Keratinocyte (primary cell): ENCODE measurements around the gene KCNN3. TPM values are rescaled to one million over a fixed set of nuclear protein-coding genes. Genes with fewer than 3 reads are reported as not detected.

ENCODE experiments used
- DNase-seq: peaks from one replicate; pipeline ENCODE4 v3.0.0-alpha.2; 2011; ENCODE audit warnings: low read depth, missing footprints, low spot score
- FAIRE-seq: peaks from 2 replicates; lab custom pipeline; 2011; peaks lifted over from hg19 to GRCh38; lab: Jason Lieb, UNC
- H2AFZ ChIP-seq: 2 replicates; pipeline ENCODE4 v1.6.0; 2012; ENCODE audit warnings: low read length, control low read depth, inconsistent platforms; ENCODE audit not compliant: control insufficient read depth
- H3K27ac ChIP-seq: 2 replicates; pipeline ENCODE4 v1.5.1; 2011; ENCODE audit warnings: low read length; ENCODE audit not compliant: control insufficient read depth, insufficient read depth
- H3K27me3 ChIP-seq: 3 replicates; pipeline ENCODE4 v1.6.0; 2011; ENCODE audit warnings: low read length; ENCODE audit not compliant: control insufficient read depth, insufficient read depth; ENCODE audit errors: extremely low read depth
- H3K36me3 ChIP-seq, 2 experiments: 2 replicates in 1 of 2; 3 replicates in 1 of 2; pipeline ENCODE4 v1.5.1; 2011; ENCODE audit warnings: low read length in 2 of 2, mild to moderate bottlenecking in 1 of 2; ENCODE audit not compliant: control insufficient read depth in 2 of 2, insufficient read depth in 2 of 2; ENCODE audit errors: extremely low read depth in 1 of 2
- H3K4me1 ChIP-seq: 3 replicates; pipeline ENCODE4 v1.5.1; 2011; ENCODE audit warnings: low read length; ENCODE audit not compliant: control insufficient read depth, insufficient read depth; ENCODE audit errors: extremely low read depth
- H3K4me2 ChIP-seq: 3 replicates; pipeline ENCODE4 v1.6.0; 2011; ENCODE audit warnings: low read depth, low read length; ENCODE audit not compliant: control insufficient read depth, insufficient read depth; ENCODE audit errors: extremely low read depth
- H3K4me3 ChIP-seq, 3 experiments: fragments of 200-600 bp in 1 of 3; sonication (generic) in 1 of 3; 2 replicates in 2 of 3; 3 replicates in 1 of 3; pipeline ENCODE4 v1.5.1; 2011 to 2016; ENCODE audit warnings: low read length in 3 of 3, mild to moderate bottlenecking in 3 of 3, control low read depth in 2 of 3, inconsistent platforms in 1 of 3, low read depth in 1 of 3, mixed read lengths in 1 of 3, mixed run types in 1 of 3, moderate library complexity in 1 of 3; ENCODE audit not compliant: control insufficient read depth in 2 of 3, insufficient read depth in 2 of 3; ENCODE audit errors: extremely low read depth in 1 of 3
- H3K79me2 ChIP-seq: 2 replicates; pipeline ENCODE4 v1.6.0; 2012; ENCODE audit warnings: low read length; ENCODE audit not compliant: control insufficient read depth, insufficient read depth
- H3K9ac ChIP-seq: 3 replicates; pipeline ENCODE4 v1.6.0; 2011; ENCODE audit warnings: low read length; ENCODE audit not compliant: control insufficient read depth, insufficient read depth; ENCODE audit errors: extremely low read depth
- H3K9me1 ChIP-seq: 3 replicates; pipeline ENCODE4 v1.6.0; 2011; ENCODE audit warnings: low read length; ENCODE audit not compliant: control insufficient read depth, insufficient read depth; ENCODE audit errors: extremely low read depth
- H3K9me3 ChIP-seq: 2 replicates; pipeline ENCODE4 v1.5.1; 2012; ENCODE audit warnings: low read depth, low read length; ENCODE audit not compliant: control insufficient read depth
- H4K20me1 ChIP-seq: 3 replicates; pipeline ENCODE4 v1.6.0; 2011; ENCODE audit warnings: low read length; ENCODE audit not compliant: control insufficient read depth, insufficient read depth; ENCODE audit errors: extremely low read depth
- EZH2 ChIP-seq: IDR thresholded peaks from one replicate; pipeline ENCODE4 v1.6.1; 2012; ENCODE audit warnings: inconsistent platforms, mild to moderate bottlenecking, low read length, moderate library complexity
- dilution Hi-C: fragments of 300-500 bp; cut with MboI; formaldehyde crosslinking; loops from one replicate; pipeline ENCODE4 v1.7.0; 2020; ENCODE audit warnings: low sequenced_read_pairs; ENCODE audit not compliant: extremely low pct_ligation_motif_present
- polyA plus RNA-seq, 5 experiments: library from polyadenylated mRNA; depleted of rRNA in 3 of 5; stranded (reverse) in 3 of 5; stranded (forward) in 1 of 5; unstranded in 1 of 5; fragments of >200 nt; gene quantifications; 1 replicate in 1 of 5; 2 replicates in 3 of 5; 3 replicates in 1 of 5; pipeline versions ENCODE4 v1.2.1 to v1.2.3, GENCODE V29; 2011 to 2012; ENCODE audit warnings: missing spikeins in 2 of 5, low read depth in 1 of 5, low replicate concordance in 1 of 5
- TF ChIP-seq, protein P1 (sequence below), 3 experiments: IDR thresholded peaks in 1 of 3; conservative IDR thresholded peaks in 1 of 3; optimal IDR thresholded peaks in 1 of 3; 2 replicates in 2 of 3; 3 replicates in 1 of 3; pipeline versions ENCODE3 to v1.5.1; 2011; ENCODE audit warnings: low read length in 3 of 3, mild to moderate bottlenecking in 3 of 3, moderate library complexity in 2 of 3, control low read depth in 1 of 3, inconsistent platforms in 1 of 3; ENCODE audit not compliant: insufficient read depth in 2 of 3; ENCODE audit errors: extremely low read depth in 1 of 3

The KCNN3 gene
- polyA plus RNA-seq, 1 donor (not counting 4 experiments of a cell fraction or from before 2014, with no cell fraction given) = 0.05 TPM

DNA sequence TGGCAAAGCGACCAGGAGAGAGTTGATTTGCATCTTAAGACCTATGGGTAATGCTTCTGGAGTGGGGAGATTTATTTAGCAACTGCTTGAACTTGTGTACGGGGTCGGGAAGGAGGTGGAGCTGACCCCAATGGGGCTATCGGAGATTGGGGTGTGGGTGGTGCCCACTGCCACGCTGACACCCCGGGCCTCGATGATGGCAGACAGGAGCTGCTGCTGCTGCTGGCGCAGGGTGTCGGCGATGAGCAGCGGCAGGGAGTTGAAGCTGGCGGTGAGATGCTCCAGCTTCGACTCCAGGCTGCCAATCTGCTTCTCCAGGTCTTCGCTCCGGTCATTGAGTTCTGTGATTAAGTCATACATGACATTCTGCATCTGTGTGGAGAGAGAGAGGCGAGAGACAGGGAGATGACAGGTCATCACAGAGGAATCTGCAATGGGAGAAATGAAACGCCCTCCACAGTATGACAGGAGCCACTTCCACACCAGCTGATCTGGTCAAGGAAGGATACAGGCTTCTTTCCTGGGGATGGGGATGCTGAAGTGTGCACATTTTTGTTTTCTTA, 162.1 kb downstream of the KCNN3 start:
- H3K36me3 ChIP-seq = no peaks in the 10 kb centered on the region
- DNase-seq = no peak
- no peaks in the 10 kb centered on the region for H3K9me1 ChIP-seq
- peaks cover 4% of the 10 kb centered on the region for H3K4me1 ChIP-seq
- no peak overlapping the region for H3K4me3 ChIP-seq
- no peak overlapping the region for H3K9ac ChIP-seq
- no peaks in the 10 kb centered on the region for H3K27me3 ChIP-seq
- H3K9me3 ChIP-seq = no peaks in the 10 kb centered on the region
- H4K20me1 ChIP-seq = no peaks in the 10 kb centered on the region
- no peak overlapping the region for H2AFZ ChIP-seq
- no peaks in the 10 kb centered on the region for H3K79me2 ChIP-seq
- H3K27ac ChIP-seq = no peak overlapping the region
- no peak overlapping the region for H3K4me2 ChIP-seq
- dilution Hi-C loops = no loop called here
- TF ChIP-seq, protein P1, sequence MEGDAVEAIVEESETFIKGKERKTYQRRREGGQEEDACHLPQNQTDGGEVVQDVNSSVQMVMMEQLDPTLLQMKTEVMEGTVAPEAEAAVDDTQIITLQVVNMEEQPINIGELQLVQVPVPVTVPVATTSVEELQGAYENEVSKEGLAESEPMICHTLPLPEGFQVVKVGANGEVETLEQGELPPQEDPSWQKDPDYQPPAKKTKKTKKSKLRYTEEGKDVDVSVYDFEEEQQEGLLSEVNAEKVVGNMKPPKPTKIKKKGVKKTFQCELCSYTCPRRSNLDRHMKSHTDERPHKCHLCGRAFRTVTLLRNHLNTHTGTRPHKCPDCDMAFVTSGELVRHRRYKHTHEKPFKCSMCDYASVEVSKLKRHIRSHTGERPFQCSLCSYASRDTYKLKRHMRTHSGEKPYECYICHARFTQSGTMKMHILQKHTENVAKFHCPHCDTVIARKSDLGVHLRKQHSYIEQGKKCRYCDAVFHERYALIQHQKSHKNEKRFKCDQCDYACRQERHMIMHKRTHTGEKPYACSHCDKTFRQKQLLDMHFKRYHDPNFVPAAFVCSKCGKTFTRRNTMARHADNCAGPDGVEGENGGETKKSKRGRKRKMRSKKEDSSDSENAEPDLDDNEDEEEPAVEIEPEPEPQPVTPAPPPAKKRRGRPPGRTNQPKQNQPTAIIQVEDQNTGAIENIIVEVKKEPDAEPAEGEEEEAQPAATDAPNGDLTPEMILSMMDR (optimal IDR thresholded peaks at IDR 0.05 in 1 of 3, IDR thresholded peaks at IDR 0.05 in 1 of 3, conservative IDR thresholded peaks at IDR 0.05 in 1 of 3; ENCODE audit: extremely low read depth in 1 of 3, insufficient read depth in 2 of 3, low read length in 3 of 3) = no peak
- TF ChIP-seq EZH2 = no peak
- no peak for FAIRE-seq

DNA sequence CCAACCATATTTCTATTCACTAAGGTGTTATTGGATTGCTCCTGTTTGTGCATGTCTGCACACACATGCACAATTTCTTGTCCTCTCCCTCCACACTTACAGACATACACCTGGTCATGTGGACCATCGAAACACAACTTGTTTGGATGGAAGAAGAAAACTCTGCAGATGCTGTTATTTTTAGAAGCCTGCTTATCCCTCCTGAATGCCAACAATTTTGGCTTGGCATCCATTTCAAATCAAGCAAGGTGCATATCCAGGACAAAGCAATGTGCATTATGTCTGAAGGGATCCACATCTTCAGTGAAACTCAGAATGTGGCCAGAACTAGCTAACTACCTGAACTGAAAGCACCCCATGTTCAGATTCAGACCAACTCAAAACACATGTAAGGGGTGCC, 163.2 kb downstream of the KCNN3 start:
- Histone ChIP-seq H2AFZ (no peak overlapping the region), H3K4me1 (peaks cover 4% of the 10 kb centered on the region), H3K4me2 (no peak overlapping the region), H3K79me2 (no peaks in the 10 kb centered on the region), H3K9me1 (no peaks in the 10 kb centered on the region), H3K27me3 (no peaks in the 10 kb centered on the region), H3K9ac (no peak overlapping the region), H3K36me3 (no peaks in the 10 kb centered on the region), H3K4me3 (no peak overlapping the region), H4K20me1 (no peaks in the 10 kb centered on the region), H3K27ac (no peak overlapping the region), H3K9me3 (no peaks in the 10 kb centered on the region)
- no peak for DNase-seq
- TF ChIP-seq EZH2 = no peak
- TF ChIP-seq, protein P1 (optimal IDR thresholded peaks at IDR 0.05 in 1 of 3, IDR thresholded peaks at IDR 0.05 in 1 of 3, conservative IDR thresholded peaks at IDR 0.05 in 1 of 3; ENCODE audit: extremely low read depth in 1 of 3, insufficient read depth in 2 of 3, low read length in 3 of 3) = no peak
- FAIRE-seq = no peak
- dilution Hi-C loops = no loop called here
